Astrocyte (in vitro differentiated cells and primary cell): ENCODE measurements around the gene ITGB3.

Experiments used
- CTCF ChIP-seq: IDR thresholded peaks from 2 replicates; pipeline ENCODE4 v1.5.1; 2011; ENCODE audit warnings: low read depth, mild to moderate bottlenecking, inconsistent platforms, low read length, moderate library complexity; ENCODE audit not compliant: insufficient read depth
- EZH2 ChIP-seq: IDR thresholded peaks from 2 replicates; pipeline ENCODE4 v1.6.1; 2012; ENCODE audit warnings: mild to moderate bottlenecking, low read length, inconsistent platforms; ENCODE audit not compliant: insufficient read depth

- no peak for TF ChIP-seq EZH2
- no peak for TF ChIP-seq CTCF
These were observed 22.8 kb downstream of the ITGB3 start for GRCh38 chr17:47276444-47276843.
